Stimulated activated CD4-positive, alpha-beta T cell treated with anti-CD3 and anti-CD28 coated beads, Interleukin-2, amount 100 ng/mL, for 4 hours (primary cell): ENCODE results near the gene STAT3.
"Not testable (repeated sequence)": the region's sequence is repeated elsewhere in the genome, so short reads cannot be mapped to it uniquely, and the experiment has no call there.

Experiments used
- DNase-seq: peaks from one replicate; pipeline ENCODE4 v3.0.0-alpha.2; 2020; ENCODE audit warnings: low read depth

STAT3 gene

GRCh38 chr17:42346481-42346880 is 41.8 kb downstream of the STAT3 start:
- DNase-seq: no peak

GRCh38 chr17:42345396-42346073 is 42.7 kb downstream of the STAT3 start:
- DNase-seq: no peak

GRCh38 chr17:42342242-42343008 is 45.8 kb downstream of the STAT3 start:
- DNase-seq: no peak

GRCh38 chr17:42341568-42341967 is 46.7 kb downstream of the STAT3 start:
- DNase-seq: no peak

GRCh38 chr17:42340691-42341127 is 47.5 kb downstream of the STAT3 start:
- no peak for DNase-seq

GRCh38 chr17:42339221-42339620 is 49.0 kb downstream of the STAT3 start:
- DNase-seq: no peak

- no peak for DNase-seq
Observed at GRCh38 chr17:42338427-42338985, 49.7 kb downstream of the STAT3 start.

- peak; percentile 43 for DNase-seq
Observed at GRCh38 chr17:42337442-42337841, 50.8 kb downstream of the STAT3 start.

GRCh38 chr17:42334677-42335076 is 53.6 kb downstream of the STAT3 start:
- no peak for DNase-seq

- no peak for DNase-seq
Observed at GRCh38 chr17:42333053-42333452, 55.2 kb downstream of the STAT3 start.

GRCh38 chr17:42329025-42329976 is 58.9 kb downstream of the STAT3 start:
- DNase-seq: no peak

- no peak for DNase-seq
Observed at GRCh38 chr17:42325026-42325425, 63.2 kb downstream of the STAT3 start.

GRCh38 chr17:42323268-42323773 is 64.9 kb downstream of the STAT3 start:
- no peak for DNase-seq

GRCh38 chr17:42322382-42323267 is 65.6 kb downstream of the STAT3 start:
- peak; percentile 91 for DNase-seq

- DNase-seq: no peak
Observed at GRCh38 chr17:42321555-42321954, 66.7 kb downstream of the STAT3 start.

- not testable (repeated sequence) for DNase-seq
Observed at GRCh38 chr17:42317967-42318366, 70.3 kb downstream of the STAT3 start.

GRCh38 chr17:42317266-42317845 is 70.9 kb downstream of the STAT3 start:
- DNase-seq: no peak

GRCh38 chr17:42316755-42317154 is 71.5 kb downstream of the STAT3 start:
- DNase-seq: no peak

GRCh38 chr17:42315402-42316156 is 72.7 kb downstream of the STAT3 start:
- DNase-seq: no peak
